Measurements from ENCODE around the gene UFSP1. TPM values are rescaled to one million over a fixed set of nuclear protein-coding genes. Genes with fewer than 3 reads are reported as not detected.

Gene UFSP1
- total and polyA plus RNA-seq, 2 of the 13 experiments (the other 11 are each of a cell fraction or from before 2014, with no cell fraction given), result 0.65 to 3.3 TPM

GRCh38 chr7:100852048-100852872 is 37.3 kb downstream of the UFSP1 start, which contains the start of gene SLC12A9 (continued):
- TF ChIP-seq ZNF280D (CRISPR knock-in tag; IDR thresholded peaks at IDR 0.05), result no peak
- TF ChIP-seq TAF1 (CRISPR knock-in tag; IDR thresholded peaks at IDR 0.05), result peak; percentile 45; the same call in 1 of the 2 replicates
- no peak for TF ChIP-seq ZBTB8A (CRISPR knock-in tag; IDR thresholded peaks at IDR 0.05; ENCODE audit: borderline replicate concordance, low read depth)
- TF ChIP-seq GLMP (CRISPR knock-in tag; IDR thresholded peaks at IDR 0.05; ENCODE audit: borderline replicate concordance), result no peak
- 0 out of 2 replicates have a peak, but pooled peaks have one; percentile 77 for TF ChIP-seq ZNF616 (CRISPR knock-in tag; IDR thresholded peaks at IDR 0.05; ENCODE audit: low read depth)
- TF ChIP-seq MAFG (CRISPR knock-in tag; IDR thresholded peaks at IDR 0.05), result no peak
- TF ChIP-seq THAP7 (CRISPR knock-in tag; IDR thresholded peaks at IDR 0.05), result no peak
- 0 out of 2 replicates have a peak, but pooled peaks have one; percentile 28 for TF ChIP-seq GATAD2A (CRISPR knock-in tag; IDR thresholded peaks at IDR 0.05)
- 0 out of 2 replicates have a peak, but pooled peaks have one; percentile 17 for TF ChIP-seq ZNF563 (CRISPR knock-in tag; IDR thresholded peaks at IDR 0.05)
- peak; percentile 38; the same call in 1 of the 2 replicates for TF ChIP-seq THAP9 (CRISPR knock-in tag; IDR thresholded peaks at IDR 0.05; ENCODE audit: borderline replicate concordance)
- no peak; the same call in 1 of the 2 replicates for TF ChIP-seq ZNF543 (CRISPR knock-in tag; IDR thresholded peaks at IDR 0.05)
- TF ChIP-seq ZNF589 (CRISPR knock-in tag; conservative IDR thresholded peaks at IDR 0.05), result no peak

Measured in HepG2 (cell line).